HepG2 (cell line): ENCODE measurements around the gene PDE9A. TPM values are rescaled to one million over a fixed set of nuclear protein-coding genes. Genes with fewer than 3 reads are reported as not detected.

Experiments
- ATF7 ChIP-seq, 2 experiments: fragments of 450-650 bp in 1 of 2; sonication (generic) in 1 of 2; formaldehyde crosslinking in 1 of 2; IDR thresholded peaks; 2 replicates each; pipeline versions ENCODE4 v1.4.0 to v1.6.1; 2016 to 2020; ENCODE audit warnings: antibody characterized with exemption in 1 of 2, mild to moderate bottlenecking in 1 of 2, missing genetic modification reagents in 1 of 2
- CBX1 ChIP-seq: IDR thresholded peaks from one replicate; pipeline ENCODE4 v1.6.1; 2016; ENCODE audit warnings: antibody characterized with exemption, low read depth
- CEBPB ChIP-seq: IDR thresholded peaks from 2 replicates; pipeline ENCODE4 v1.6.1; 2011; ENCODE audit warnings: low read depth, low read length, improper control_type of control experiment, borderline replicate concordance
- DMAP1 ChIP-seq: IDR thresholded peaks from 2 replicates; pipeline ENCODE4 v1.6.1; 2016
- EHMT2 ChIP-seq: fragments of 200-600 bp; sonication (generic); IDR thresholded peaks from 2 replicates; pipeline ENCODE4 v1.7.0; 2017; ENCODE audit warnings: antibody characterized with exemption, low read depth, low read length, borderline replicate concordance
- ERF ChIP-seq: IDR thresholded peaks from 2 replicates; pipeline ENCODE4 v1.6.1; 2018; ENCODE audit warnings: missing biosample characterization, missing genetic modification reagents
- HES4 ChIP-seq: sonication (generic); formaldehyde crosslinking; IDR thresholded peaks from 2 replicates; pipeline ENCODE4 v1.9.0; 2021; ENCODE audit warnings: mild to moderate bottlenecking, missing genetic modification reagents, borderline replicate concordance
- RBFOX2 ChIP-seq: fragments of 200-400 bp; formaldehyde crosslinking; IDR thresholded peaks from 2 replicates; pipeline ENCODE4 v1.6.1; 2017; ENCODE audit warnings: low read depth, mild to moderate bottlenecking, low read length
- RFXAP ChIP-seq: sonication (generic); formaldehyde crosslinking; IDR thresholded peaks from 2 replicates; pipeline ENCODE4 v1.4.0; 2020; ENCODE audit warnings: missing genetic modification reagents, borderline replicate concordance
- SMC3 ChIP-seq: IDR thresholded peaks from 2 replicates; pipeline ENCODE4 v1.6.1; 2011; ENCODE audit warnings: low read length, improper control_type of control experiment
- SRSF1 ChIP-seq: fragments of 200-400 bp; formaldehyde crosslinking; optimal IDR thresholded peaks from 2 replicates; pipeline ENCODE3; 2017; ENCODE audit warnings: mild to moderate bottlenecking, low read depth, low read length, moderate library complexity
- ZBTB7A ChIP-seq: sonication (generic); formaldehyde crosslinking; IDR thresholded peaks from 2 replicates; pipeline ENCODE4 v1.8.0; 2022; ENCODE audit warnings: mild to moderate bottlenecking, missing genetic modification reagents
- ZNF441 ChIP-seq: sonication (generic); formaldehyde crosslinking; IDR thresholded peaks from 2 replicates; pipeline ENCODE4 v1.7.0; 2021; ENCODE audit warnings: missing genetic modification reagents, borderline replicate concordance
- ZNF446 ChIP-seq: sonication (generic); formaldehyde crosslinking; IDR thresholded peaks from 2 replicates; pipeline ENCODE4 v1.5.0; 2020; ENCODE audit warnings: mild to moderate bottlenecking, missing genetic modification reagents
- ZNF451 ChIP-seq: sonication (generic); formaldehyde crosslinking; IDR thresholded peaks from 2 replicates; pipeline ENCODE4 v1.5.0; 2020; ENCODE audit warnings: mild to moderate bottlenecking, missing genetic modification reagents
- ZNF605 ChIP-seq: sonication (generic); formaldehyde crosslinking; IDR thresholded peaks from 2 replicates; pipeline ENCODE4 v1.8.0; 2022; ENCODE audit warnings: mild to moderate bottlenecking, missing genetic modification reagents
- ZNF720 ChIP-seq: sonication (generic); formaldehyde crosslinking; IDR thresholded peaks from 2 replicates; pipeline ENCODE4 v1.4.0; 2020; ENCODE audit warnings: missing genetic modification reagents
- ZNF776 ChIP-seq: sonication (generic); formaldehyde crosslinking; IDR thresholded peaks from 2 replicates; pipeline ENCODE4 v1.4.0; 2020; ENCODE audit warnings: mild to moderate bottlenecking, missing genetic modification reagents
- ZNF781 ChIP-seq: sonication (generic); formaldehyde crosslinking; IDR thresholded peaks from 2 replicates; pipeline ENCODE4 v1.5.1; 2020; ENCODE audit warnings: borderline replicate concordance, mild to moderate bottlenecking, missing genetic modification reagents; ENCODE audit errors: not compliant biosample characterization
- ZNF891 ChIP-seq: sonication (generic); formaldehyde crosslinking; IDR thresholded peaks from 2 replicates; pipeline ENCODE4 v1.5.0; 2020; ENCODE audit warnings: mild to moderate bottlenecking, missing genetic modification reagents
- ZSCAN9 ChIP-seq: IDR thresholded peaks from 2 replicates; pipeline ENCODE4 v1.6.1; 2016; ENCODE audit warnings: borderline replicate concordance
- polyA plus RNA-seq, 8 experiments: library from polyadenylated mRNA; depleted of rRNA in 3 of 8; stranded (reverse) in 7 of 8; unstranded in 1 of 8; fragments of >200 nt; fragmentation: Illumina TruSeq in 4 of 8; extraction: Trizol in 4 of 8; gene quantifications; 2 replicates each; pipeline versions ENCODE4 v1.2.1 to v1.2.3, GENCODE V29; 2011 to 2016; ENCODE audit warnings: low read depth in 4 of 8, missing spikeins in 1 of 8, mixed read lengths in 1 of 8; ENCODE audit not compliant: insufficient read depth in 1 of 8
- total RNA-seq, 5 experiments: library from RNA; depleted of rRNA; stranded (reverse); fragments of >200 nt; fragmentation: Illumina TruSeq; extraction: Trizol; gene quantifications; 2 replicates each; pipeline ENCODE4 v1.2.3, GENCODE V29; 2016; ENCODE audit warnings: low read depth in 1 of 5
- TF ChIP-seq, protein P1 (sequence below): sonication (generic); formaldehyde crosslinking; IDR thresholded peaks from 2 replicates; pipeline ENCODE4 v1.8.0; 2022; ENCODE audit warnings: missing genetic modification reagents, low read depth, mild to moderate bottlenecking, borderline replicate concordance
- TF ChIP-seq, protein P2 (sequence below): sonication (generic); formaldehyde crosslinking; IDR thresholded peaks from 2 replicates; pipeline ENCODE4 v1.5.1; 2020; ENCODE audit warnings: mild to moderate bottlenecking, missing genetic modification reagents
- TF ChIP-seq, protein P3 (sequence below): fragments of 450-650 bp; IDR thresholded peaks from 2 replicates; pipeline ENCODE4 v1.6.1; 2017
- TF ChIP-seq, protein P4 (sequence below): sonication (generic); formaldehyde crosslinking; conservative IDR thresholded peaks from 2 replicates; pipeline ENCODE4 v1.8.0; 2022; ENCODE audit warnings: missing genetic modification reagents
- TF ChIP-seq, protein P5 (sequence below): sonication (generic); formaldehyde crosslinking; IDR thresholded peaks from 2 replicates; pipeline ENCODE4 v1.8.0; 2022; ENCODE audit warnings: mild to moderate bottlenecking, missing genetic modification reagents, moderate library complexity

PDE9A gene
- total and polyA plus RNA-seq, 2 of the 13 experiments (the other 11 are each of a cell fraction or from before 2014, with no cell fraction given), result 4.6 to 19.7 TPM

DNA sequence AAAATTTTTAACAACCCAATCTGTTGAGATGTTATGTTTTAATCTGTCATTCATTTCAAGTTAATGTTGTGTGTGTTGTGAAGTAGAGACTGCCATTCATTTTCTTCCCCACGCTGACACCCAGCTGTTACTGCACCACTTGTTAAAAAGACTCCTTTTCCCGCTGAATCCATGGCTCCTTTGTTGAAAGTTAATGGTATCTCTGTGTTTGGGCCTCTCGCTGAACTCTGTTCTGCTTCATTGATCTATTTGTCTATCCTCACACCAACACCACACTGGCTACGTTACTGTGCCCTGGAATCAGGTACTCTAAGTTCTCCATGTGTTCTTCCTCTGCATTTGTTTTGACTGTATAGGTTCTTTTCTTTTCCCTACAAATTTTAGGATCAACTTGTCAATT is 58.2 kb downstream of the PDE9A start (continued):
- TF ChIP-seq ZNF891, result no peak
- no peak for TF ChIP-seq RBFOX2
- no peak for TF ChIP-seq EHMT2
- peak; percentile 61; the same call in 1 of the 2 replicates for TF ChIP-seq DMAP1 (CRISPR knock-in tag)
- TF ChIP-seq, protein P1, sequence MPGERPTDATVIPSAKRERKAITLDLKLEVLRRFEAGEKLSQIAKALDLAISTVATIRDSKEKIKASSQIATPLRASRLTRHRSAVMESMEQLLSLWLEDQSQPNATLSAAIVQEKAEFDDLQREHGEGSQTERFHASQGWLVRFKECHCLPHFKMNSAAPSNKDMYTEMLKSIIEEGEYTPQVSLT (CRISPR knock-in tag), result no peak
- no peak for TF ChIP-seq ZNF776 (CRISPR knock-in tag)
- TF ChIP-seq ZNF605 (CRISPR knock-in tag), result no peak
- TF ChIP-seq, protein P2, sequence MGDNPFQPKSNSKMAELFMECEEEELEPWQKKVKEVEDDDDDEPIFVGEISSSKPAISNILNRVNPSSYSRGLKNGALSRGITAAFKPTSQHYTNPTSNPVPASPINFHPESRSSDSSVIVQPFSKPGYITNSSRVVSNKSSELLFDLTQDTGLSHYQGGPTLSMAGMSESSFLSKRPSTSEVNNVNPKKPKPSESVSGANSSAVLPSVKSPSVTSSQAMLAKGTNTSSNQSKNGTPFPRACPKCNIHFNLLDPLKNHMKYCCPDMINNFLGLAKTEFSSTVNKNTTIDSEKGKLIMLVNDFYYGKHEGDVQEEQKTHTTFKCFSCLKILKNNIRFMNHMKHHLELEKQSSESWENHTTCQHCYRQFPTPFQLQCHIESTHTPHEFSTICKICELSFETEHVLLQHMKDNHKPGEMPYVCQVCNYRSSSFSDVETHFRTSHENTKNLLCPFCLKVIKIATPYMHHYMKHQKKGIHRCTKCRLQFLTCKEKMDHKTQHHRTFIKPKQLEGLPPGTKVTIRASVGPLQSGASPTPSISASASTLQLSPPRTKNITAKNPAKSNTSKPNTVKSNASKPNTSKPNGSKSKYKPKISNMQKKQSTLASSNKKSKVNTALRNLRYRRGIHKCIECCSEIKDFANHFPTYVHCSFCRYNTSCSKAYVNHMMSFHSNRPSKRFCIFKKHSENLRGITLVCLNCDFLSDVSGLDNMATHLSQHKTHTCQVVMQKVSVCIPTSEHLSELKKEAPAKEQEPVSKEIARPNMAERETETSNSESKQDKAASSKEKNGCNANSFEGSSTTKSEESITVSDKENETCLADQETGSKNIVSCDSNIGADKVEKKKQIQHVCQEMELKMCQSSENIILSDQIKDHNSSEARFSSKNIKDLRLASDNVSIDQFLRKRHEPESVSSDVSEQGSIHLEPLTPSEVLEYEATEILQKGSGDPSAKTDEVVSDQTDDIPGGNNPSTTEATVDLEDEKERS, result peak; percentile 59; the same call in 1 of the 2 replicates
- TF ChIP-seq ZSCAN9 (CRISPR knock-in tag), result no peak
- no peak for TF ChIP-seq ZNF451 (CRISPR knock-in tag)
- no peak for TF ChIP-seq HES4 (CRISPR knock-in tag)
- no peak for TF ChIP-seq ZNF720
- TF ChIP-seq, protein P3, sequence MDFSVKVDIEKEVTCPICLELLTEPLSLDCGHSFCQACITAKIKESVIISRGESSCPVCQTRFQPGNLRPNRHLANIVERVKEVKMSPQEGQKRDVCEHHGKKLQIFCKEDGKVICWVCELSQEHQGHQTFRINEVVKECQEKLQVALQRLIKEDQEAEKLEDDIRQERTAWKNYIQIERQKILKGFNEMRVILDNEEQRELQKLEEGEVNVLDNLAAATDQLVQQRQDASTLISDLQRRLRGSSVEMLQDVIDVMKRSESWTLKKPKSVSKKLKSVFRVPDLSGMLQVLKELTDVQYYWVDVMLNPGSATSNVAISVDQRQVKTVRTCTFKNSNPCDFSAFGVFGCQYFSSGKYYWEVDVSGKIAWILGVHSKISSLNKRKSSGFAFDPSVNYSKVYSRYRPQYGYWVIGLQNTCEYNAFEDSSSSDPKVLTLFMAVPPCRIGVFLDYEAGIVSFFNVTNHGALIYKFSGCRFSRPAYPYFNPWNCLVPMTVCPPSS, result no peak
- TF ChIP-seq SMC3, result no peak
- TF ChIP-seq CEBPB, result no peak
- TF ChIP-seq RFXAP (CRISPR knock-in tag), result no peak; the same call in 1 of the 2 replicates
- no peak for TF ChIP-seq ZNF441 (CRISPR knock-in tag)
- TF ChIP-seq ZBTB7A (CRISPR knock-in tag), result no peak
- no peak for TF ChIP-seq ZNF446 (CRISPR knock-in tag)
- TF ChIP-seq ERF (CRISPR knock-in tag), result peak; percentile 61; the same call in 1 of the 2 replicates
- TF ChIP-seq SRSF1, result no peak
- TF ChIP-seq, protein P4, sequence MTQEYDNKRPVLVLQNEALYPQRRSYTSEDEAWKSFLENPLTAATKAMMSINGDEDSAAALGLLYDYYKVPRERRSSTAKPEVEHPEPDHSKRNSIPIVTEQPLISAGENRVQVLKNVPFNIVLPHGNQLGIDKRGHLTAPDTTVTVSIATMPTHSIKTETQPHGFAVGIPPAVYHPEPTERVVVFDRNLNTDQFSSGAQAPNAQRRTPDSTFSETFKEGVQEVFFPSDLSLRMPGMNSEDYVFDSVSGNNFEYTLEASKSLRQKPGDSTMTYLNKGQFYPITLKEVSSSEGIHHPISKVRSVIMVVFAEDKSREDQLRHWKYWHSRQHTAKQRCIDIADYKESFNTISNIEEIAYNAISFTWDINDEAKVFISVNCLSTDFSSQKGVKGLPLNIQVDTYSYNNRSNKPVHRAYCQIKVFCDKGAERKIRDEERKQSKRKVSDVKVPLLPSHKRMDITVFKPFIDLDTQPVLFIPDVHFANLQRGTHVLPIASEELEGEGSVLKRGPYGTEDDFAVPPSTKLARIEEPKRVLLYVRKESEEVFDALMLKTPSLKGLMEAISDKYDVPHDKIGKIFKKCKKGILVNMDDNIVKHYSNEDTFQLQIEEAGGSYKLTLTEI (CRISPR knock-in tag), result no peak
- TF ChIP-seq ZNF781 (CRISPR knock-in tag), result no peak
- TF ChIP-seq ATF7 (IDR thresholded peaks at IDR 0.05), result no peak
- TF ChIP-seq ATF7 (CRISPR knock-in tag; IDR thresholded peaks at IDR 0.05), result no peak; the same call in 1 of the 2 replicates
- TF ChIP-seq, protein P5, sequence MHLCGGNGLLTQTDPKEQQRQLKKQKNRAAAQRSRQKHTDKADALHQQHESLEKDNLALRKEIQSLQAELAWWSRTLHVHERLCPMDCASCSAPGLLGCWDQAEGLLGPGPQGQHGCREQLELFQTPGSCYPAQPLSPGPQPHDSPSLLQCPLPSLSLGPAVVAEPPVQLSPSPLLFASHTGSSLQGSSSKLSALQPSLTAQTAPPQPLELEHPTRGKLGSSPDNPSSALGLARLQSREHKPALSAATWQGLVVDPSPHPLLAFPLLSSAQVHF (CRISPR knock-in tag), result no peak
- TF ChIP-seq CBX1, result no peak
